CD1c-positive myeloid dendritic cell (primary cell): ENCODE data around the gene NR3C1.

Experiments
- DNase-seq: peaks from one replicate; pipeline ENCODE4 v3.0.0-alpha.2; 2016; ENCODE audit errors: extremely low spot score

NR3C1 gene

DNA sequence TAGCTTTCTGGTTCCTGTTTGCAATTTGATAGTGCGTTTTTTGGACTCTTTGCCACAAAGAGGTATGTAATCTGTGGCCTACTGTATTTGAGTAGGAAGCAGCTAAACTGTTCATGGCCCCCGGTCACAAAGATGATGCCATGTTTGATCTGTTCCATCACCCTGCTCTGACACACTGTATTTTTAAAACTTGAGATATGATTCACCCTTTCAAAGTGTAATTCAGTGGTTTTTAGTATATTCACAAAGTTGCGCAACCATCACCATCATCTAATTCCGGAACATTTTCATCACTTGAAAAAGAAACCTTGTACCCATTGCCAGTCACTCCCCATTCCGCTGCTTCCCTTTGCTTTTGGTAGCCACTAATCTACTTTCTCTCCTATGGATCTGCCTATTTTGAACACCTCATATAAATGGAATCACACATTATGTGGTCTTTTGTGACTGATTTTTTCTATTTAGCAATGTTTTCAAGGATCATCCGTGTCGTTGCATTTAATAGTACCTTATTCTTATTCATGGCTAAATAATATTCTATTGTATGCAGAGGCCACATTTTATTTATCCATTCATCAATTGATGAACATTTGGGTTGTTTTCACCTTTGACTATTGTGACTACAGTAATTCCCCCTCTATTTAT lies 141.6 kb downstream of the NR3C1 start:
- peak; percentile 31 for DNase-seq

DNA sequence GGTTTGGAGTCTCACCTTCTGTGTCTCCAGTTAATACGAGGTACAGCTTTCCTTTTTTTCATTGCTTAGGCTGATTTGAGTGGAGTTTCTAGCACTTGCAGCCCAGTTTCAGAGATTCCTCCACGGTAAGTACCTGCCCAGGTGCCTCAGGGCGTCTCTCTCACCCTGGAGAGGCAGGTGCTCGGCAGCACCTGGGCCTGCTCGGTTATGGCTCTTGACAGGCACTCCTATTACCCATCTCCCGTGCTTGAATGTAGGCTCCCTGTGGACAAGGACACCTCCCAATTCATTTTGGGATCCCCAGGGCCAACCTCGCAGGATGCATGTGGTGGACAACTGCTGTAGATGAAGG lies 144.3 kb downstream of the NR3C1 start:
- no peak for DNase-seq

DNA sequence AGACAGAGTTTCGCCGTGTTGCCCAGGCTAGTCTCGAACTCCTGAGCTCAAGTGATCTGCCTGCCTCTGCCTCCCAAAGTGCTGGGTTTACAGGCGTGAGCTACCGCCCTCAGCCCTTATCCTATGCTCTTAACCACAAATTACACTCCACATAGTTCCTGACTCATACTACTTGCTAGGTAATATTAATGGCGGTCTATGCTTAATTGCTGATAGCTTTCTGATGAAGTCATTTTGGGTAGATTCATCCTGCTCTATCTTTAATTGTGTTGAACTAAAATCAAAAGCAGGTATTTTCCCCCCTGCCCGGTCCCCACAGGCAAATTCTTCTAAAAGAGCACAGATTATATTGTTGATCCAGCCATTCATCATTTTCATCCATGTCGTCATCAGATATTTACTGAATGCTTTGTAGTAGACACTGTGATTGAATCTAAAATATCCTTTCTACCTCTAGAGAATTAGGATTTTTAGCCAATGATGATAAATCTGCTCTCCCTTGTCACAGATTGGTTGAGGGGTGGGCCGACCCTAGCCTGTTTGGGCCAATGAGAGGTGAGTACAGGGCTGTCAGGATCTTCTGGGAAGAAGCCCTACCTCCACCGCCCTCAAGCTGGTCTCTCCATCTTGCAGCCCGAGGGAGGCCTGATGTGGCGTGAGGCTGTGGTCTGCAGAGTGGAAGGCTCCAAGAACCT lies 144.8 kb downstream of the NR3C1 start:
- no peak for DNase-seq

DNA sequence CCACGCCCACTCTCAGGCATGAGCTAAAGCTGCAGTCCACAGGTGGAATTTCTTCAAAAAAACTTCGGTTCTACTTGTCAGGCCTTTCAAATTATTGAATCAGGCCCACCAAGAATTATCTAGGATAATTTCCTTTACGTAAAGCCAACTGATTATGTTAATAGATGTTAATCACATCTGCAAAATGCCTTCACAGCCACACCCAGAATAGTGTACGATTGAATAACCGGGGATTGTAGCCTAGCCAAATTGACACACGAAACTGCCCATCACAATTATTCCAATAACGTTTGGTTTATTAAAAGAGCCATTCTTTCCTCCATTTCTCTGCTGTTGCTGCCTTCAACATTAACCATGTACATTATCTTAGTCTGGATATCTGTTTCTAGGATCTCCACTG lies 148.7 kb downstream of the NR3C1 start:
- no peak for DNase-seq

DNA sequence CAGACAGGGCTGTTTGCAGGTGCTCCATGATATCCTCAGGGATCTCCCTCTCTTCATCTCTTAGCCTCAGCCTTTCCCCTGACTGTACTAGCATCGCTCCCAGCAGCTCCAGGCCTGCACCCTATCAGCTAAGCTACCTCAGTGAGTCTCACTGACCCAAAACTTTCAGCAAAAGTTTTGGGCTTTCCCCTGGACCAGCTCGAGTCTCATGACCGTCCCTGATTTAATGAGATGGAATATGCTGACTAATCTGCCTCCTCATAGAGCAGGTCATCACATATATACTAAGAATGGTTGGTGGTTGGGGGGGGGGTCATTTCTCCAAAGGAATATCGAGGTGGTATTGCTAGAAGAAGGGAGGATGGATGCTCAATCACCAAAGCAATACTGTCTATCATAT lies 151.5 kb downstream of the NR3C1 start:
- no peak for DNase-seq

DNA sequence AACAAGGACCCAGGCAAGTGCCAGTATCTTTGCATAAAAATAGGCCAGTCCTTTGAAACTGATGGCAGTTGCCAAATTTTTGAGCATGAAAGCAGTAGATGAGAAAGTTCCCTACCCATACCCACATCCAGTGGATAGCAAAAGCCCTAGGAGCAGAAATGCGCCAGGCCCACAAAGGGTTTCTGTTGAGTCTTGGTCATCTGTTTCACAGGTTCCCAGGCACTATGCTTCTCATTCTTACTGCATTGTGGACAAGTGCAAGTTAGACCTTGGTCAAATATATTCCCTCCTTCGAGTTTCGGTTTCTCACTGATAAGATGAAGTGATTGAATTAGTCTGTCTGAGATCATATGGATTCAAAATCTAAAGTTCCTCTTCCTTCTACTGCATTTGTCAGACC lies 152.3 kb downstream of the NR3C1 start:
- DNase-seq: no peak

DNA sequence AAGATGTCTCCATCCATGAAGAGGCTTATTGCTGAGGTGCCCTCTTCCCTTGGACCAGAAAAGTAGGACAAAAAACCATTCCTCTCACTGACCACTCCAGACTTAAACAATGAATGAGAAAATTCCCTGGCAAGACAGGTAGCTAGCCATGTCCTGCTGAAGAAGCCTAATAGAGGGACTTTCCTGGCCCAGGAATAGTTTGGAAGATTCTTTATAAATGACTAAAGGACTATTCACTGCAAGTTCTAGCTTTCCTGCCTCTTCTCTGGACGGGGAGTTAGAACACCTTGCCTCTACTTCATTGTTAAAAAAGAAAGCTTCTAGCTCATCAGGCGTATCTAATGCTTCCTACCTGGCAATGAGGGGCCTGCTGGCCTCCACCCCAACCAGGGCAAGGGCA lies 153.6 kb downstream of the NR3C1 start:
- no peak for DNase-seq

DNA sequence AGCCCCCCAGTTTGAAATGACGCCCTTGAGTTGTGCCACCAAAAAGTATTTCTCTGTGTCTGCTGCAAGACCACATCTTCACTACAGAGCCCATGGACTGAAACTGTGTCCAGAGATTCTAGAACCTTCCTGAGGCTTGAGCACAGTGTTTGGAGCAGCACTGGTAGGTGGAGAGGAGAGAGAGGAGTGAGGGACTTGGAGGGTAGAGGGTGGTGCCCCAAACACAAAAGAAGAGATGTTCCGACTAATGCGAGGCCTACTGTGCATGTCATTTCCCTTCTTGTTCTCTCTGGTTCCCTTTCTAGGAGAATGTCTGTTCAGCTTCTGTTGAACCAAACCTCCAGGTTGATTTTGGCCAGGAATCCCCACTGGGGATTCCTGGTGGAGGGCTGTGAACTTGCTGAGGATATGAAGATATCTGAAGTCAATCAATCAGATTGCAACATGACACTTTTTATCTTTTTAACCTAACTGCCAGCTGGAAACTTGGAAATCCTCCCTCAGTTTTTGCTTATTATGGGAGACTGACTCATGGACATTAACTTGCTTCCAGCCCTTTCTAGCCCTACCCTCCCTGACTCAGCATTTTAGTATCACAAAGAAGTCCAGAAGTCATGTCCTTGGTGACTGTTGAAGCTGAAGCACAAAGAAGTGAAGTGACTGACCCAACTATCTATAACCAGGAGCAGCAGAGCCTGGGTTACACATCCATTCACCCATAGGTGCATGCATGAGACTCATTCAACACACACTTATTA lies 154.5 kb downstream of the NR3C1 start:
- no peak for DNase-seq

DNA sequence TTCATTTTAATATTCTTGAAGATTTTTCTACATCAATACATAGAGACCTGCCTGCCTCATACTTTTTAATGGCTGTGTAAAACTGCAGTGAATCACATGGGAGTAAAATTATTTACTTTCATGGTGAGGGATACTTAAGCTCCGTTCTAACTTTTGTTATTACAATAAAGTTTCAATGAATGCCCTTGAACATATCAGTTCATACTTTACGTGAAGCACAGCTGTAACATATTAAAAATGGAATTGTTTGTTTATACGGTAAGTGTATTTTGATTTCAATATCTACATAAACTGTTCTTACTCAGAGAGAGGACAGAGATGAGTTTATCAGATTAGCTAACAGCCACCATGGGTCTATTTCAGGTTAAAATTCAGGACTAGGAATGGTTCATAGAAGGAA lies 155.1 kb downstream of the NR3C1 start:
- DNase-seq: no peak

DNA sequence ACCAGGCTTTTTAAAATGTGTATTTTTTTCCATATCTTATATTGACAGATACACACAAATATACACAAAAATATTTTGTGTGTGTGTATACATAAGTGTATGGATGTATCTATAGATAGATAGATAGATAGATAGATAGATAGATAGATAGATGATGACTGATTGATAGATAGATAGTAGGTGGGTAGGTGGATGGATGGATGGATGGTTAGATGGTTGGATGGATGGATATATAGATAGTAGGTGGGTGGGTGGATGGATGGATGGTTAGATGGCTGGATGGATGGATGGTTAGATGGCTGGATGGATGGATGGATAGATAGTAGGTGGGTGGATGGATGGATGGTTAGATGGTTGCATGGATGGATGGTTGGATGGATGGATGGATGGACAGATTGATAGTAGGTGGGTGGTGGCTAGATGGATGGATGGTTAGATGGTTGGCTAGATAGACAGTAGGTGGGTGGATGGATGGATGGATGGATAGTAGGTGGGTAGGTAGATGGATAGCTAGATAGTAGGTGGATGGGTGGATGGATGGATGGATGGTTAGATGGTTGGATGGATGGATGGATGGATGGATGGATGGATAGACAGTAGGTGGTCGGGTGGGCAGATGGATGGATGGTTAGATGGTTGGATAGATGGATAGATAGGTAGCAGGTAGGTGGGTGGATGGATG lies 156.2 kb downstream of the NR3C1 start:
- DNase-seq: no peak

DNA sequence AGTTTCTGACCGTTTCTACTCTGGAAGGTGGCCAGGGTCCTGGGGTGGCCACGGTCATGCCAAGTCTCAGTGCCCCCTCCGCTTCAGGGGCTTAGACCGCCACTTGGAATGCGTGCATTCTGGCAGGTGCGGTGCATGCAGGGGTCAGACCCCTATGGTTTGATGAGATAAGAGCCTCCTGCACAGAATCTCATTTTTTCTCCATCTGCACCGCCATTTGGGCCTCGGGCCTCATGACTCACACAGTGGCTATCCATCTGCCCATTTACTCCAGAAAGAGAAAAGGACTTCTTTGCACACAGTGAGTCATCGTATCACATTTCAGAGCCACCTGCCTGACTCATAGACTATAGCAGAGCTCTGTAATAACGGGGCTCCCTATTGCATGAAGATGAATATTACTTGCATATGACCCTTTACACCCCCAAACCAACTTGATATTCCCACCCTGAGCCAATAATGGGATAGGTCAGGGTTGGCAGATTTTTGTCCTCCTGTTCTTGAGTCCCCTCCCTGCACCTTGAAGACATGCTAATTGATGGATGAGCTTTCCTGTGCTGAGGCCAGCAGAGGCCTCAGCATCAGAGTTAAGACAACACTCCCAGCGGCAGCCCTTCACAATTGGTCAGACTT lies 157.4 kb downstream of the NR3C1 start:
- no peak for DNase-seq

DNA sequence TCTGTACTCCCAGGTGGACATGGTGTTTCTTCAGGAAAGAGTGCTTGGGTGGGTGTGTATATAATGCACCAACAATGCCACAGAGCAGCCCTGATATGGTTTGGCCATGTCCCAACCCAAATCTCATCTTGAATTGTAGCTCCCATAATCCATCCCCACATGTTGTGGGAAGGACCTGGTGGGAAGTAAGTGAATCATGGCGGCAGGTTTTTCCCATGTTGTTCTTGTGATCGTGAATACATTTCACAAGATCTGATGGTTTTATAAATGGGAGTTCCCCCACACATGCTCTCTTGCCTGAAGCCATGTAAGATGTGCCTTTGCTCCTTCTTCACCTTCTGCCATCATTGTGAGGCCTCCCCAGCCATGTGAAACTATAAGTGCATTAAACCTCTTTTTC lies 158.5 kb downstream of the NR3C1 start:
- no peak for DNase-seq

DNA sequence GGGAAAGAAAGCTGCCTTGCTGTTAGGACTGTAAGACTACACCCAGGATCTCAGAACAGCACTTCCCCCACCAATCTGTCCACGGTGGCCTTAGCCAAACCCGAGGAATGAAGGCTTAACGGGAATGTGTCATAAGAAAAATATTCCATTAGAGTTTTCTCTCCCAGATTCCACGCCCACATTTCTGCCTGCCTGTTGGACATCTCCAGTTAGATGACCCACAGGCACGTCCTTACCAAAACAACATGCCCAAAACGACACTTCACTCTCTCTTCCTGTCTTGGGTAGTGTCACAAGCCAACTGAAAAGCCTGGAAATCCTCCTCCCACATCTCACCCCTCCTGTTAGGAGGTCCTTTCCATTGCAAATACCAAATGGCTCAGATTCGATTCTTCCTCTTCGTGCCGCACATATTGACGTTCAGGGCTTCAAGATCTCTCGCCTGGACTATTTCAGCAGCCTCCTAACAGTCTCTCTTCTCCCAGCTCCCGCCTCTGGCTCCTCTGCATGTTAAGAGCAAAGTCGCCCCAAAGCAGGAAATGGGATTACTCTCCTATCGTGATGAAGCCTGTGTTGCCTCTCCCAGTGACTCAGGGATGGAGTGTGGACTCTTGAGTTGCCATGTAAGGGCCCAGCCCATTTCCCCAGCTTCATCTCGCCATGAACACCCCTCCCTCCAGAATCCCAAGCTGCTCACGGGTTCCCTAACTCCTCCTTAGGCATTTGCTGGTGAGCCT lies 159.3 kb downstream of the NR3C1 start:
- DNase-seq: no peak

DNA sequence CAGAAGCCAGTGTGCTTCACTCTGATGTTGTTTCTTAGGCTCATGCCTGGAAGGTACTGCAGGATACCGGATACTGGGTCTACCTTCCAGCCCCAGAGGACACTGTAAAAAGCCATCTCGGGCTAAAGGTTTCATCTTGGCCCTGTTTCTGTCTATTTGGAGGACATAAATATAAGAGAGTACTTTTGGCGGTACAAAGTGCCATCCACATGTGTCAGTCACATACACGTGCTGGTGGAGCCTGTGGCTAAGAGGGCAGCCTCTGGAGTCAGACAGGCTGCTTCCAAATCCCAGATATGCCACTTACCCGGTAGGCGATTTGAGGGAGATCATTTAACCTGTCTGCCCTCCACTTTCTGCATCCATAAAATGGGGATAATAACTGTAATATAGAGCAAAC lies 160.4 kb downstream of the NR3C1 start:
- no peak for DNase-seq

DNA sequence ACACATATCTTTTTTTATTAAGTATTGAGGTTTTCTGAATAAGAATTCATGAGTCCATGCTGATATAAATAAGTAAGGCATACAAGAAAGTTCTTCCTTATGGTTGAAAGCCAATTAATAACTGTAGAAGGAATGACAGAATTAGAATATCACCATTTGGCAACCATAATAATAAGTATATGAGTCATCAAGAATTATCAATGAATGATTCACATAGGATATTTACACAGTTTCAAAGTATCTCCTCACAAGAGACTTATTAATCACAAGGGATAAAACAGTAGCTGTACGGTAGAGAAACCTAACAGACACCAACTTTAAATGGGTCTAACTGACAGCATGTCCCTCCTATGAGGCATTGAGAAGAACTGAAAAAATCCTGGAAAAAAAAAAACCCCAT lies 161.6 kb downstream of the NR3C1 start:
- DNase-seq: no peak

DNA sequence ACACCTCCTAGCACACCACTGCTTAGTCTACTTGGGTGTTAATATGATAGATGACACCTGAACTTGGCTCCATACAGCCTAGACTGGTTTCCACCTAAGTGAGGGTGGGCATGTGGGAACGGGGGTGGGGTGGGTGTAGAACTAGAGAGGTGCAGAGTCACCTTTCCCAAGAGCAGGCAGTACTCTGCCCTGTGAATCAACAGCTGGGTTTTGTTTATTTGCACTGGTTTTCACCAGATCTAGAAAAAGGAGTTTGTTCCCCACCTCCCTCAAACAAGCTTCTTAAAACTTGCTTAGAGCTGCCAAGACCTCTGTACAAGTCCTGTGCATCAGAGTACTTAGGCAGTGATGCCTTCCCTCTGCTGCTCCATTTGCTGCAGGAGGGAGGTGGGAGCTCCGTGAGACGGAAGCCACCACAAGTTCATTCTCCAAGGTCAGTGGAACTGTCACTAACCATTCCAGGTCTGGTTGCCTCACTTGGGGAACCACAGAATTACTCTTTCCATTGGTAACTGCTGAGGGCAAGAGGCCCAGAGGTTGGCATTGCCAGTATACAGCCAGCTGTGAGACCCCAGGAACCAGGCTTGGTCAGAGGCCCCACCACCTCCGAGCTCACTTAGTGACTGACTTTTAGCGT lies 163.5 kb downstream of the NR3C1 start:
- DNase-seq: no peak

DNA sequence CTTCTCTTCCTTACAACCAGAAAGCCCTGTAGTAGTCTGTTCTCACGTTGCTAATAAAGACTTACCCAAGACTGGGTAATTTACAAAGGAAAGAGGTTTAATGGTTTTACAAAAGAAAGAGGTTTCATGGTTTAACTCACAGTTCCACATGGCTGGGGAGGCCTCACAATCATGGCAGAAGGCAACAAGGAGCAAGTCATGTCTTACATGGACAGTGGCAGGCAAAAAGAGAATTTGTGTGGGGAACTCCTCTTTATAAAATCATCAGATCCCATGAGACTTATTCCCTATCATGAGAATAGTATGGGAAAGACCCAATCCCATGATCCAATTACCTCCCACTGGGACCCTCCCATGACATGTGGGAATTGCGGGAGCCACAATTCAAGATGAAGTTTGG lies 164.9 kb downstream of the NR3C1 start:
- no peak for DNase-seq

DNA sequence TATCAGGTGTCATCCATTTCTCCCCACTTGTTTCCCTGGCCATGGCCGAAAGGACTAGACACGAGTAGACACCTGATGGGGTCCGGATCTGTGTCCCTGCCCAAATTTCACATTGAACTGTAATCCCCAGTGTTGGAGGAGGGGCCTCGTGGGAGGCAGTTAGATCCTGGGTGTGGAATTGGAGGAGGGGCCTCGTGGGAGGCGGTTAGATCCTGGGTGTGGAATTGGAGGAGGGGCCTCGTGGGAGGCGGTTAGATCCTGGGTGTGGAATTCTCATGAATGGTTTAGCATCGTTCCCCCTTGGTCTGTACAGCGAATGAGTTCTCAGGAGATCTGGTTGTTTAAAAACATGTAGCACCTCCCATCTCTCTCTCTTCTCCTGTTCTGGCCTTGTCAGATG lies 165.8 kb downstream of the NR3C1 start:
- DNase-seq: no peak

DNA sequence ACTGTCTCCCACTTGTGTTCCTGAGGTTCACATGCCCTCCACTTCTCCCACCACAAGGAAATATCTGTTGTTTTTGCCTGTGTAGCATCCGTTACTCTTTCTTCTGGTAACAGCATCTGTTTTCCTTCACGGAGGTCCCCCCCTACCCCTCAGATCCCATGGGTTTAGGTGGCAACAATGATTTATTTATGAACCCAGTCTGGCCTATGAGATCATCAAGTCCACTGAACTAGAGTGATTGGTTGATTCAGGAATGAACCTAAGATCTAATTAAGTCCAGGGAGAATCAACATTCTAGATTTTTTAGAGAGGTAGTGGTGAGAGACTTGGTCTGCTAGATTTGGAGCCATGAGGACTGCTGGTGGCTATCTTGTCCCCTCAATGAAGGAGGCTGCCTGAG lies 166.8 kb downstream of the NR3C1 start:
- DNase-seq: no peak

DNA sequence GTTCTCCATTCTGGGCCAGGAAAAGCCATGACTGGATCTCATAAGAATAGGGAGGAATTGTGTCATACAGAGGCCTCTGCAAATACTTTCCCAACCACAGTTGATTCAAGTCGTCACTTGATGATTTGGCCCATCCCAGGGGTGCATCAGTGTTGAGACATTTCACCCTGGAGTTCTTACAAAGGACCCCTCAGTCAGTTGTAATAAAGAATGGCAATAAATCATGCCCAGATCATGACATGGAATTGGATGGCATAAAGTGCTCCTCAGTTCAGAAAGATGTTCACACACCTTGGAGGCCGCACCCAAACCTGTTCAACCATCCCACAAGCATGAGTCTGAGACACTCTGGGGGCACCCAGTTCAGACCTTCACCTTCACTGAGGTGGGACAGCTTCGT lies 168.1 kb downstream of the NR3C1 start:
- DNase-seq: no peak
